ENCODE measurements around the gene TAAR1.
"Not testable (repeated sequence)": the region's sequence is repeated elsewhere in the genome, so short reads cannot be mapped to it uniquely, and the experiment has no call there.

TAAR1 gene, protein sequence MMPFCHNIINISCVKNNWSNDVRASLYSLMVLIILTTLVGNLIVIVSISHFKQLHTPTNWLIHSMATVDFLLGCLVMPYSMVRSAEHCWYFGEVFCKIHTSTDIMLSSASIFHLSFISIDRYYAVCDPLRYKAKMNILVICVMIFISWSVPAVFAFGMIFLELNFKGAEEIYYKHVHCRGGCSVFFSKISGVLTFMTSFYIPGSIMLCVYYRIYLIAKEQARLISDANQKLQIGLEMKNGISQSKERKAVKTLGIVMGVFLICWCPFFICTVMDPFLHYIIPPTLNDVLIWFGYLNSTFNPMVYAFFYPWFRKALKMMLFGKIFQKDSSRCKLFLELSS

DNA sequence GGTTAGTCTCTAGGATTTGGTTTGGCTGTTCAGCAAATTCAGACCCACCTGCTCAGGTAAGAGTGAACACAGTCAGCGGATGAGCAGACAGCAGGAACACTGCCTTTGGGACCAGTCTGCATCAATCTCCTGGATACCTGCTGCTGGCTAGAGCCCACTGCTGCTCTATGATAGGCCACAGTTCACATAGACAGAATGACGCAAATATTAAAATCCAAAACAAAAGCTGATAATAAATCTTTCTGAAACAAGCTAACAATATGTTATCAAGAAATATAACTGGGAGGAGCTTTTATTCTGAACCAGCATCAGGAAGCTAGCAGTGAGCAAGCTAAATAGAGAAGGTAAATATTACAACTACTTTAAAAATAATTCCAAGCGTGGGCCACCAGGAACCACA is at the start of gene TAAR1:
Gene TAAR1 (minus strand): TSS at position 101 of the 400 bp plus-strand sequence. CDS start 13,179 bp downstream, outside the sequence.
- no peak for DNase-seq

DNA sequence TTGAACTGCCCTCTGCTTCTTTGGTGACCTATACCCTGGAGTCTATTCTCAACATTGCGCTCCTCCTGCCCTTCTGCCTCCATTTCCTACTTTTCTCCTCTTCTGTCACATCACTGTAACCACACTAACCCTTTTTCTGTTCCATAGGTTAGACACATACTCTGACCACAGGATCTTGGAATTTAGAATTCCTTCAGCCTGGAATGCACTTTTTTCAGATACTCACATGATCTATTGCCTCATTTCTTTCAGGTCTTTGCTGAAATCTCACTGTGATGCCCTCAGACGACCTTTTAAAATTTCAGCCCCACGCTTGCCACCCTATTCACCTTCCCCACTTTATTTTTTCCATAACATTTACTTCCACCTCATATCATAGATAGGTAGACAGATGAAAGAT is 49.8 kb upstream of the TAAR1 start:
- no peak for DNase-seq

DNA sequence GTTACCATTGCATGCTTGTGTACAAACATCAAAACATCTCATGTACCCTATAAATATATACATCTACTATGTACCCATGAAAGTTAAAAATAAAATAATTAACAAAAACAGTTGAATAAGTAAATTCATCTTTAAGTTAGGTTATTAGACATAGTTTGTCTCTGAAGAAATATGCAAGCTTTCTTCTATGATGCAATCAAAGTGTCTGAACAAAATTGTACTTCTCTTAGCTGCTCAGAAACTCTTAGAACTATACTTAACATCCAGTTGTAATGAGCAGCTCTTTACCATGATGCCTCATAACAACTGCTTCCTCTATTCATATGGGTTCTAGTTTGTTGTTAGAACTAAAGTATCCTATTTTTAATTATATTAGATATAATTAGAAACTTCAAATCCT is 49.0 kb upstream of the TAAR1 start:
- no peak for DNase-seq

DNA sequence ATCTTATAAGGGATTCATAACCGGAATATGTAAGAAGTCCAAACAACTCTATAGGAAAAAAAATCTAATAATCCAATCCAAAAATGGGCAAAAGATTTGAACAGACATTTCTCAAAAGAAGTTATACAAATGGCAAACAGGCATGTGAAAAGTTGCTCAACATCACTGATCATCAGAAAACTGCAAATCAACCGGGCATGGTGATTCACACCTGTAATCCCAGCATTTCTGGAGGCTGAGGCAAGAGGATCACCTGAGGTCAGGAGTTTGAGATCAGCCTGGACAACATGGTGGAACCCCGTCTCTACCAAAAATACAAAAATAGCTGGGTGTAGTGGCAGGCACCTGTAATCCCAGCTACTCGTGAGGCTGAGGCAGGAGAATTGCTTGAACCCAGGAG is 47.8 kb upstream of the TAAR1 start:
- DNase-seq: not testable (repeated sequence)

DNA sequence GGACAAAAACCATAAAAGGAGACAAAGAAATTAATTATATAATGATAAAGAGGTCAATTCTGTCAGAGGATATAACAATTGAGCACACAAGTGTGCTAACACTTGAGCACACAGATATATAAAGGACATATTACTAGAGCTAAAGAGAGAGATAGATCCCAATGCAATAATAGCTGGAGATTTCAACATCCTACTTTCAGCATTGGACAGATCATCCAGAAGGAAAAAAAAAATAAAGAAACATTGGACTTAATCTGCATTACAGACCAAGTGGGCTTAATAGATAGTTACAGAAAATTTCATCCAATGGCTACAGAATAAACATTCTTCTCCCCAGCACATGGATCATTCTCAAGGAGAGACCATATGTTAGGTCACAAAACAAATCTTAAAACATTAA is 45.0 kb upstream of the TAAR1 start:
- DNase-seq: no peak

DNA sequence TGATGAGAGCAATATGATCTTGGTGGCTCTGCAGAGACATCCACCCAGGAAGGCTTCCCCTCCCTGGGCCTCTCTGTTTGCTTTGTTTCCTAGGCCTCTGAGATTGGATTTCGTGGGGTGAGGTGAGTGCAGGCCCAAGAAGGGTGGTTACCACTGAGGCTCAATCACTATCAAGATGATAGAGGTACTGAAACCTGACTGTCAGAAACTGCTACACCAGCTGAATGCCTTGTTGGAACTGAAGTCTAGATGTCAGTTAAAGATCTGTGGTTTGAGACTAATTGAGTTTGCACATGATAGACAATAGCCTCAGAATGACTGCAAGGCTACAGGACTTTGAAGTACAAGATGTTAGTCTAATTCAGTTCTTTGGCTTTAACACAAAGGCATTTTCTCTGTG is 39.6 kb upstream of the TAAR1 start:
- no peak for DNase-seq

DNA sequence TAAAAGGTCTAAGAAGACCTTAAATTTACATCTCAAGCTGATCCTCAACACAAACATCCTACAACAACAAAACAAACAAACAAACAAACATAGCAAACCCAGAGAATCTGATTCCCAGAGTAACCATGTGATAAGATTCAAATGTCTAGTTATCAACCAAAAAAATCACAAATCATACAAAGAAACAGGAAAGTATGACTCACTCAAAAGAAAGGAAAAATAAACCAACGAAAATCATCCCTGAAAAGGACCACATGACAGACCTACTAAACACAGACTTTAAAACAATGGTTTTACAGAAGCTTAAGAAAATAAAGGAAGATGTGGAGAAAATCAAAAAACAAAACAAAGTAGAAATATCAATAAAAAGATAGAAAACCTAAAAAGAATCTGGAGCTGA is 36.8 kb upstream of the TAAR1 start:
- DNase-seq: no peak

DNA sequence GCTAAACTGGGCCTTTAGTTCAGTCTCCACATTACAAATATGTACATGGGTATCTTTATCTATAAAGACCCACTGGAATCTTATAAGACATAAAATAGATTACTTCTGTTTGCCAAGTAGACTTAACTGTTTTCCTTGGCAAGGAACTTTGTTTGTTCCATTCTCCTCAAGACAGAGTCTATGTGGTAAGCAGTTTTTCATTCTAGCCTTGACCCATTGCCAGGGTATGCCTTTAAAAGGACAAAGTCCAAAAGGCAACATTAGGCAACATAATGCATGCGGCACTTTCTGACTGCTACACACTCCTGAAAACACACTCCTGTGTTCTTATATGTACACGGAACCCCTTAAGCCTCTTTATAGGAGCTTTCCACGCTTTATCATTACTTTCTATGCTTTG is 34.5 kb upstream of the TAAR1 start:
- DNase-seq: no peak

DNA sequence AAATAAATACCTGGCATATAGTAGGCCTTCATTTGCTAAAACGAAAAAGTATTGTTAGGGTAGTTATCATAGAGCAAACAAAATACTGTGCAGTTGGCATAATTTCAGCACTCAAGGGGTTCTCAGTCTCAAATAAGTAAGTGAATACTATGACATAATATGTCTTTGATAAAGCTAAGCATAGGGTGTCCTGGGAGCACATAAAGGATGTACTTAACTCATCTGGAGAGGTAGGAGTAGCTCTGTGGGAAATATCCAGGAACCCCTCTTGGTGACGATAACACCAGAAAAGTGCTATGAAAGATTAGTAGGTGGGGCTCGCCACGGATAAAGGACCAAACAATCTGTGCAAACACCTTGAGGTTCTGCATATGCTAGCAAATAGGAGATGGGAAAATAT is 31.7 kb upstream of the TAAR1 start:
- DNase-seq: no peak

DNA sequence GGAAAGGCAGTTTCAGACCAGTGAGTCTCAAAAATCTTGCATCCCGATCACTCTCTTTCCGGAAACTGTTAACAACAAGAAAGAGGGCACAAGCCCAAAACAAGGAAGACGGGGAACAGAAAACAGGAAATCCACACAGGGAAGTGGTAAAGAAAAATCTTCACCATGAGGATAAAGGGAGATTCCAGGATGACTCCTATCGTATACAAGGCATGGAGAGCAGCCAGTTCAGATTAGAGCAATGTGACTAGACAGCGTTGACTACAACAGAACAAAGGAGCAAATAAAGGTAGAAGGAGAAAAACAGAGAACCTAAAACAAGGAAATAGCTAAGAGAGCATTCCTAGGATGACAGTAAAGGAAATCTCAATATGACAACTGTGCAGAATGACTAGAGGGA is 28.3 kb upstream of the TAAR1 start:
- DNase-seq: no peak

DNA sequence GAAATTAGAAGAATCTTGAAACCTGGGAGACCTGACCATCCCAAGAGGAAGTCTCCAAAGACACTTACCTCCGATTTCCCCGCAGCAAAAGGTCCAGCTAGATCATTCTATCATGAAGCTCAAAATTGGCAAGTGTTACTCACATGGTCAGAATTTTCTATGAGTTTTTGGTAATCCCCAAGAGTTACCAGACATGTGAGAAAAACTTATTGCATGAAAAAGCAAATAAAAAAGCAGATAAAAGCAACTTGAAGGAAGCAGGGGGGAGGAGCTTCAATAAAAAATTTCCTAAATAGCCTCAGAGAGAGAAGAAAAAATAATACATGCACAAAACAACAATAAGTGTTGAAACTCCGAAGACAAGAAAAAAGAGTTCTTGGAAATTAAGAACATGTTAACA is 27.5 kb upstream of the TAAR1 start:
- DNase-seq: no peak

DNA sequence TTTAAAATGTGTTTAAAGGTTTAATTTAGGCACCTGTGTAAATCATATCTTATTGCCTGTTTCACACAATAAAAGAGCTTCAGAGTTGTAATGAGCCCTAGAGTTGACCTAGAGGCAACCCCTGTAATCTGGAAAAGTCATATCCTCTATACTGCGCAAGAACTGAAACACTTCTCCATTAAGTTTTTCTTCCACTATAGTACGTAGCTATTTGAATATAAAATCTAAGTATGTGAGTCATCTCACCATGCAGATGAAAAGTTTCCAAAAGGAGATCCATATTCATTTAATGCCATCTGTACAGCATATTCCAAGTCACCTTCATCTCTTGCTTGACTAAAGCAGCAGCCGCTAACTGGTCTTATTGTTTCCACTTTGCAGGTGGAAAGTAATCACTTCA is 26.0 kb upstream of the TAAR1 start:
- DNase-seq: no peak

DNA sequence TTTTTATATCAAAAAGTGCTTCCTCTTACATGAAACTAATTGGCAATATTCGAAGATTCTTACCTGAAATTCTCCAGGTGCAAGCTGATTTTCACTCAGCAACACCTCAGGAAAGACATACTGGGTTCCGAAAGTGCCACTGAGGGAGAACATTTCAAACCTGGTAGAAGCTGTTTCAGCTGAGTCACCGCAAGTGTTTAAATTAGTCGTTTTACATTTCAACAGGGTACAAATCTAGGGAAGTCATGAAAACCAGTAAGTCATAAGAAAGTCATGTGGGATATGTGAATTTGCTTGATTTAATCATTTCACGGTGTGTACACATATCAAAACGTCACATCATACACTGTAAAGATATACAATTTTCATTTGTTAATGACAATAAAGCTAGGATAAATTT is 25.3 kb upstream of the TAAR1 start:
- no peak for DNase-seq

DNA sequence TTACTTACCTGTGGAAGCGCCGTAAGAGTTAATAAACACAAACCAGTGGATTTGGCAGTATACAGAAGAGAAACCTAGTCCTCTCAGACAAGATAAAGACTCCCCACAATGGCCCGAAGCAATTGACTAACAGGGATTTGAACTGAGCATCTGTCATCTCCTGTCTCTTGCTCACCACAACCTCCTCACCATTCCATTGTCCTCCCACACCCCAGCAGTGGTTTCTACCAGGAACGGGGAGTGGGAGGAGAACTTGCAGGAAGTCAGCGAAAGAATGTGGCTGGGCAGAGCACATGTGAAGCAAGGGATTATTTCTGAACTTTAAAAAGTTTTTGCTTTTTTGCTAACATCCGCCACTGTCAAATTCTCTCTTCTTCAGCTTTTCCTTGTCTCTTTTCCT is 24.6 kb upstream of the TAAR1 start:
- no peak for DNase-seq

DNA sequence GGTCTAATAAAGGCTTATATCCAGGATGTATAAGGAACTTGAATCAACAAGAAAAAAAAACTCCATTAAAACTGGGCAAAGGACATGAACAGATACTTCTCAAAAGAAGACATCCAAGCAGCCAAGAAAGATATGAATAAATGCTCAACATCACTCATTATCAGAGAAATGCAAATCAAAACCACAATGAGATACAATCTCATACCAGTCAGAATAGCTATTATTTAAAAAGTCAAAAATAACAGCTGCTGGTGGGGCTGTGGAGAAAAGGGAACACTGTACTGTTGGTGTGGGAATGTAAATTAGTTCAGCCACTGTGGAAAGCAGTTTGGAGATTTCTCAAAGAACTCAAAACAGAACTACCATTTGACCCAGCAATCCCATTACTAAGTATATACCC is 20.1 kb upstream of the TAAR1 start:
- not testable (repeated sequence) for DNase-seq

DNA sequence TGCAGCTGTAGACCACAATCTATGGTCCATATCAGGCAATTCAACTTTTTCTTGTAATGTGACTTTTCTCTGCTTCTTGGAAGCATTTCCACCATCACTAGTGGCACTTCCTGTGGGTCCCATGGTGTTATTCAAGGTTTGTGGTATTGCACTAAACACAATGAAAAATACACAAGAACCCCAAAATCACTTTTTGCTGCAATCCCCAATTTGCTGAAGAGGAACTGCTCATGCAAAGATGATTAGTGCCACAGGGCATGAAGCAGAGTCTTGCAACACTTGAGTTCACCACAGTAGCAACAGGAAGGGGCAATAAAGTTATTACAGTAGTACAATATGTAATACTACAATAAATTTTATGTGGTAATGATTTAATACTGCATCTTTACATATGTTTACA is 16.8 kb upstream of the TAAR1 start:
- no peak for DNase-seq

DNA sequence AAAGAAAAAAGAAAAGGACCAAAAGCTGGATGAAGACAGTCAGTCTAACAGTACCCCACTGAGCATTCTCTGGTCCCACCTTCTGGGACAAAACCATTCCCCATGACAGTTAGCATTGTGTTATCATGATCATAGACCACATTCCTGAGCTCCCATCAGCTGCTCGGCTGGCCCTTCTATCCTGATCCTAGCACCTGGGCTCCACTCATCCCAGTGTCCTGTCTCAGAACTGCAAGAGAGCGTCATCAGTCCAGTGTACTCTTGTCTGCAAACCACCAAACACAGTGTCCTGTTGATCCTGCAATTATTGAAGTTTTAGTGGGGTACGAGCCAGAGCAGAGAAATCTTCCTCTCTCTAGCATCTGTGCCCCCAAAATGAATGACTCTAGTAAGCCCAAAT is 16.0 kb upstream of the TAAR1 start:
- DNase-seq: no peak

DNA sequence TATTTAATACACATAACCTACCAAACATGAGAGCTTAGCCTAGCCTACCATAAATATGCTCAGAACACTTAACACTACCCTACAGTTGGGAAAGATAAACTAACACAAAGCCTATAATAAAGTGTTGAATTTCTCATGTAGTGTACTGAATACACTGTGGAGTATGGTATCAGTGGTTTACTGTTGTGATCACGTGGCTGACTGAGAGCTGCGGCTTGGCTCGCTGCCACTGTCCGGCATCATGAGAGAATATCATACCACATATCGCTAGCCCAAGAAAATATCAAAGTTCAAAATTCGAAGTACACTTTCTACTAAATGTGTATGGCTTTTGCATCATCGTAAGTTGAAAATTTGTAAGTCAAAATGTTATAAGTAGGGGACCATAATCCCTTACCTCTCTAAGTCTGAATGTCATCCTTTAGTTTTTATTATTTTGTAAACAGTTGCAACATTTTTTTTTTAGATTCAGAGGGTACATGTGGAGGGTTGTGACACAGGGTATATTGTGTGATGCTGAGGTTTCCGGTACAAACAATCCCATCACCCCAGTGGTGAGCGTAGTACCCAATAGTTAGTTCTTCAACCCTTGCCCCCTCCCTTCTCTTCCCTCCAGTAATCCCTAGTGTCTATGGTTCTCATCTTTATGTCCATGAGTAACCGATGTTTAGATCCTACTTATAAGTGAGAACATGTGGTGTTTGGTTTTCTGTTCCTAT is 14.6 kb upstream of the TAAR1 start:
- no peak for DNase-seq

DNA sequence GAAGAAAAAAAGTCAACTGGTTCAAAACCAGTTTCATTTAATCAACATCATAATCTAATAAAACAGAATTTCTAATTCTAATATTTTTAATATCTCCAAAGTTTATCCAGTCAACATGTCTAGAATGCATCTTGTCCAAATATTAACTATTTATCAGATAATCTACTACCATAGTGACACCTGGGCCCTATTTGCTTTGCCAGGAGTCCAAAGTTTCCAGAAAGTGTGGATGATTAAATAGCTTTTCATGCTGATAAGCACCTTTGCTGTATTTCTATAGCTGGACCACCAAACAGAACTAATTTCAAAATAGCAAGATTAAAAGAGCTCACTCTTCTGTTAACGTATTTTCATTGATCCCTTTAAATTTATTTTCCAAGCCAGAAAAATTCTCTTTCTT is 12.3 kb upstream of the TAAR1 start:
- DNase-seq: no peak

DNA sequence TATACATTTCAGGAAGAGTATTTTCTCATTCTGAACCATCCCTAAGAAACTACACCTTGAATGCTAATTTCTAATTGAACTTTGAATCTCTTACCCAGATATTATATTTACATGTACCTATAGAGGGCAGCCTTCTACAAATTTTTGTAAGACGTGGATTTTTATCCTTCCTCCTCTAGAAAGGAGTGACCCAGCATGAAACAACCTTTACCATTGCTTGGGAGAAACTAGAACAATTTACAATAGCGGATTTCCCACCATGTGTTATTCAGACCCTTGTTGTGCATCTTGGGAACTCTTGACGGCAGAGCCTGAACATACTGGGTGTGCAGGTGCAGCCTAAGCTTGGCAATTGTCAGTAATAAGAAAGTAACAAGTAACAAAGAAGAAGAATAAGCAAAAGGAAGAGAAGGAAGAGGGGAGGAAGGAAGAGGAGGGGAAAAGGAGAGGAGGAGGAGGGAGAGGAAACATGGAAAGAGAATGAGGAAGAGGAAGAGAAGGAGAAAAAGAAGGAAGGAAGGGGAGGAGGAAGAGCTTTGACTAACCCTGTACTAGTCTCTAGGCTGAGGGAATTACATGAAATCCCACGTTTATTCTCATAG is 10.8 kb upstream of the TAAR1 start:
- DNase-seq: peak; percentile 22

DNA sequence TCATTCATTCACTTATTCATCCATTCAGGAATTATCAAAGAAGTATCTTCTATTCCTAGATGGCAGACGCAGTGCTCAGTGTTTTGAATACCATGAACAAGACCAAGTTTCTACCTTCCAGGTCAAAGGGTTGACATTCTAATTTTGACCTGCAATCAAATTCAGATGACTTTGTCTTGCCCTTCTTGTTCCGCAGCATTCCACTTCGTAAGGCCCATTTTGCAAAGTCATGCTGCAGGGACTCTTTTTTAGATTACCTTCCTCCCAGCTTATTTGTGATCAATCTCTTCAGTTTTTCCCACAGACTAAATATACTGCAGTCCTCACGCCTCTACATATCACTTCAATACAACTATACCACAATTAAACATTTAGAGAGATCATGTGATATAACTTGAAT is 7.1 kb upstream of the TAAR1 start:
- no peak for DNase-seq

DNA sequence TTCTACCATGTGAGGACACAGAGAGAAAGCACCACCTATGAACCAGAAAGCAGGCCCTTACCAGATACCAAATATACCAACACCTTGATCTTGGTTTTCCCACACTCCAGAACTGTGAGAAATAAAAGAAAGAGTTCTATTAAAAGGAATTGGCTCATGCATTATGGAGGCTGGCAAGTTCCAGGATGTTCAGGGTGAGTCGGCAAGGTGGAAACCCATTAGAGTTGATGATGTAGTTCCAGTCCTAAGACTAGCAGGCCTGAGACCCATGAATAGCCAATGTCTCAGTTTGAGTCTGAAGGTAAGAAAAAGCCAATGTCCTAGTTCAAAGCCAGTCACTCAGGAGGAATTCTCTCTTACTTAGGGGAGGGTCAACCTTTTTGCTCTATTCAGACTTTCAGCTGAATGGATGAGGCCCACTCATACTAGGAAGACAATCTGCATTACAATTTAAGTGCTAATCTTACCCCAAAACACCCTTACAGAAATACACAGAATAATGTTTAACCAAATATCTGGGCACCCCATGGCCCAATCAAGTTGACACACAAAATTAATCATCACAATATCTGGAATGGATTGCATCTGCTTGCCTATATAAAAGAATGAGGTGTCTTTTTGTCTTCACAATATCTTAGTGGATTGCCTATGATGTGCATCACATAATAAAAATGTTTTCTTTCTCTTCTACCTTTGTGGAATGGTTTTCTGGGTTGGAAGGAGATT is 5.5 kb upstream of the TAAR1 start:
- DNase-seq: no peak

DNA sequence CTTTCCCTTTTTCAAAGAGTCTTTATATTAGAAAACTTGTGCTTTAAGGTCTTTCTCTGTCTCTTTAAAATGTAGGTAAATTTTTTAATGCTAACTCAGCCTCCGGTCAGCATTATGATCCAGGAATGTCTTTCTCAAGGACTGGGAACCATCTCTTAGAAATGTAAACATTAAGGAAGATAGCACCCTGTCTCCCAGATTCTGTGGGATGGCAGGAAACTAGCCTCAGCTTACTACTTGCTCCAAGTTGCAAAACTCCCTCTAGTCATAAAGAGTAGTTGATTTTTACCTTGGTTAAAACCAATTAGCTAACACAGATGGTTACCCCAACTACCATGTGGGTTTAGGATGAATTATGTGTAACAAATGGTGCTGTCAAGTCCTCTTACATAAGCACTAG is 4.7 kb upstream of the TAAR1 start:
- DNase-seq: no peak

DNA sequence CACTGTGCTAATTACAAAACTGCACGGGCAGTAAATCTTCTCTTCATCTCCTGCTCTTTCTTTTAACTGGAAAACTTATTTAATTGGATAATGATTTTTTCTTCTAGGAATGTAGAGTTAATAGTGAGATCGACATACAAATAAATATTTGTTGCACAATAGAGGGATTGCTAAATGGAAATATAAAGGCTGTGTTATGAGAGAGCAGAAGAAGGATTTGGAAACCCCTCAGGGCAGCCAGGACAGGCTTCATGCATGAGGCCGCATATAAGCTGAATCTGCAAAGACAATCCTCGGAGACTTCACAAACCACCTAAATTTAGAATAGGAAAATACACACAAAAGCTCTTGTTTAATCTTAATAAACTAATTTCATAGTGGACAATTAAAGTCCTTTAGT is 2.9 kb upstream of the TAAR1 start:
- no peak for DNase-seq
